WTC11 (cell line): ENCODE data around the gene S1PR1. TPM values are rescaled to one million over a fixed set of nuclear protein-coding genes. Genes with fewer than 3 reads are reported as not detected.

ENCODE experiments used
- ATAC-seq: fragments of 200-7000 bp; cut with Tn5 transposase; 2 replicates; pipeline ENCODE4 v1.10.0; 2021; ENCODE audit warnings: mild to moderate bottlenecking, moderate library complexity
- CTCF ChIA-PET: fragments of 300-600 bp; sonication (Branson Sonifier 250); formaldehyde crosslinking; loops from one replicate; lab custom pipeline; 2021; ENCODE audit warnings: antibody characterized with exemption; lab: Charles Lee
- POLR2A ChIA-PET: fragments of 350-600 bp; sonication (Branson Sonifier 250); formaldehyde crosslinking; loops from one replicate; lab custom pipeline; 2021; ENCODE audit warnings: antibody characterized with exemption; lab: Charles Lee
- DNase-seq: peaks from one replicate; pipeline ENCODE4 v3.0.0; 2021; ENCODE audit warnings: low spot score
- H3K27ac Mint-ChIP-seq: 2 replicates; pipeline ENCODE4 v1.8.0; 2021; ENCODE audit warnings: mixed read lengths
- H3K27me3 Mint-ChIP-seq: 2 replicates; pipeline ENCODE4 v1.8.0; 2021; ENCODE audit warnings: low read depth, mild to moderate bottlenecking, moderate library complexity, mixed read lengths
- H3K36me3 Mint-ChIP-seq: 2 replicates; pipeline ENCODE4 v1.8.0; 2021; ENCODE audit warnings: mixed read lengths
- H3K4me1 Mint-ChIP-seq: 2 replicates; pipeline ENCODE4 v1.8.0; 2022; ENCODE audit warnings: mixed read lengths
- H3K4me3 Mint-ChIP-seq: 2 replicates; pipeline ENCODE4 v1.8.0; 2021; ENCODE audit warnings: mild to moderate bottlenecking, moderate library complexity, mixed read lengths
- H3K9me3 Mint-ChIP-seq: 2 replicates; pipeline ENCODE4 v1.8.0; 2021; ENCODE audit warnings: mixed read lengths
- CBFB ChIP-seq: sonication (generic); formaldehyde crosslinking; IDR thresholded peaks from 2 replicates; pipeline ENCODE4 v1.8.1; 2022; ENCODE audit warnings: mild to moderate bottlenecking, low read depth, missing genetic modification reagents
- ETV6 ChIP-seq: sonication (generic); formaldehyde crosslinking; IDR thresholded peaks from 2 replicates; pipeline ENCODE4 v1.8.1; 2022; ENCODE audit warnings: mild to moderate bottlenecking, missing genetic modification reagents
- GABPB1 ChIP-seq: sonication (generic); formaldehyde crosslinking; IDR thresholded peaks from 2 replicates; pipeline ENCODE4 v1.8.1; 2023; ENCODE audit warnings: mild to moderate bottlenecking, missing genetic modification reagents
- KAT7 ChIP-seq: sonication (generic); formaldehyde crosslinking; IDR thresholded peaks from 2 replicates; pipeline ENCODE4 v1.8.1; 2023; ENCODE audit warnings: missing genetic modification reagents, mild to moderate bottlenecking, borderline replicate concordance
- NR3C1 ChIP-seq: sonication (generic); formaldehyde crosslinking; conservative IDR thresholded peaks from 2 replicates; pipeline ENCODE4 v1.8.1; 2023; ENCODE audit warnings: low read depth, mild to moderate bottlenecking, missing genetic modification reagents
- OVOL2 ChIP-seq: fragments of 250-450 bp; sonication (Bioruptor Pico); IDR thresholded peaks from 2 replicates; pipeline ENCODE4 v1.9.0; 2021; ENCODE audit warnings: mild to moderate bottlenecking, borderline replicate concordance
- SP1 ChIP-seq: sonication (generic); formaldehyde crosslinking; conservative IDR thresholded peaks from 2 replicates; pipeline ENCODE4 v1.8.1; 2022; ENCODE audit warnings: missing genetic modification reagents
- TEAD4 ChIP-seq: sonication (generic); formaldehyde crosslinking; IDR thresholded peaks from 2 replicates; pipeline ENCODE4 v1.8.0; 2022; ENCODE audit warnings: mild to moderate bottlenecking, missing genetic modification reagents
- ZNF416 ChIP-seq: fragments of 250-450 bp; sonication (Bioruptor Pico); IDR thresholded peaks from 2 replicates; pipeline ENCODE4 v1.9.0; 2021; ENCODE audit warnings: mild to moderate bottlenecking, inconsistent platforms
- ZNF671 ChIP-seq: fragments of 250-450 bp; sonication (Bioruptor Pico); IDR thresholded peaks from 2 replicates; pipeline ENCODE4 v1.8.0; 2021; ENCODE audit warnings: mild to moderate bottlenecking
- total RNA-seq: library from RNA; stranded (reverse); gene quantifications from 3 replicates; pipeline ENCODE4 v1.2.3, GENCODE V29; 2021
- TF ChIP-seq, protein P1 (sequence below): sonication (generic); formaldehyde crosslinking; IDR thresholded peaks from 2 replicates; pipeline ENCODE4 v1.8.1; 2022; ENCODE audit warnings: mild to moderate bottlenecking, moderate library complexity, missing genetic modification reagents
- TF ChIP-seq, protein P2 (sequence below): sonication (generic); formaldehyde crosslinking; conservative IDR thresholded peaks from 2 replicates; pipeline ENCODE4 v1.8.1; 2023; ENCODE audit warnings: mild to moderate bottlenecking, low read depth, missing genetic modification reagents, moderate library complexity
- TF ChIP-seq, protein P3 (sequence below): fragments of 250-450 bp; sonication (Bioruptor Pico); IDR thresholded peaks from 2 replicates; pipeline ENCODE4 v1.9.0; 2021; ENCODE audit warnings: moderate library complexity, mild to moderate bottlenecking, inconsistent platforms, borderline replicate concordance
- TF ChIP-seq, protein P4 (sequence below): sonication (generic); formaldehyde crosslinking; IDR thresholded peaks from 2 replicates; pipeline ENCODE4 v1.8.1; 2023; ENCODE audit warnings: mild to moderate bottlenecking, missing genetic modification reagents, moderate library complexity
- TF ChIP-seq, protein P5 (sequence below): fragments of 200-600 bp; IDR thresholded peaks from 2 replicates; pipeline ENCODE4 v1.8.0; 2022; ENCODE audit warnings: antibody characterized with exemption
- TF ChIP-seq, protein P6 (sequence below): fragments of 250-450 bp; sonication (Bioruptor Pico); IDR thresholded peaks from 2 replicates; pipeline ENCODE4 v1.9.0; 2021; ENCODE audit warnings: mild to moderate bottlenecking
- TF ChIP-seq, protein P7 (sequence below): fragments of 250-450 bp; sonication (Bioruptor Pico); conservative IDR thresholded peaks from 2 replicates; pipeline ENCODE4 v1.9.0; 2021; ENCODE audit warnings: mild to moderate bottlenecking
- TF ChIP-seq, protein P8 (sequence below): fragments of 250-450 bp; sonication (Bioruptor Pico); IDR thresholded peaks from 2 replicates; pipeline ENCODE4 v1.8.0; 2021; ENCODE audit warnings: mild to moderate bottlenecking

S1PR1 gene
- total RNA-seq, 1 experiment from 2014 or later = 3.2 TPM

DNA sequence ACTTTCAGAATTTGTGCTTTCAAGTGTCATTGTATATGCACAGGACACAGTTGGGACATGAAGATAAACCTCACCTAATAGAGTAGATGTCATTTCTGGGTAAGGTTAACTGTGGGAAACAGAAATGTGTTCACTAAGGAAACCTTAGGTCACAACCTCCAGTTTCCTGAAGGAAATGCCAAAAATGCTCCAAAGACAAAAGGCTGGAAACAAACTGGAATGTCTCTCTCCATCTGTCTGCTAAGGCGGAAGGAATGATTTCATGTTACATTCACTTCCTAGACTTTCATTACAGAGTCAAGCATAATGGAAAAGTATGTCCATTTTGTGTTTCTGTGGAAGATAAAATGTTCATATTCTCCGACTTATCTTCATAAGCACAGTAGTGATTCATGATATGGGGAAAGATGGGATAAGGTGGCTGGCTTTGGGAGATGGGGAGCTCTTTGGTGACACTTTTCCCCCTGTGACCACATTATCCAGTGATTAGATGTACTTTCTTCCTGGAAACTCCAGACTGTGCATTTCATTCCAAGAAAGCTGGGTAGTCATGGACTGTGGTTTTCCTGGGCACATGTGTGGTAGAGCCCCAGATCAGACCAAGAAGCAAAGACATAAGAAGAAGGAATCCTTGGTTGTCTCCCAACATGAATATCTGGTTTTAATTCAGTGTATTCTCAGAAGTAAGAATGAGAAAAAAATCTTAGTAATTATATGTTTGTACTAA, 5.7 kb downstream of the S1PR1 start:
- H3K4me3 Mint-ChIP-seq = no peak overlapping the region
- no peak overlapping the region for H3K27ac Mint-ChIP-seq
- TF ChIP-seq, protein P1, sequence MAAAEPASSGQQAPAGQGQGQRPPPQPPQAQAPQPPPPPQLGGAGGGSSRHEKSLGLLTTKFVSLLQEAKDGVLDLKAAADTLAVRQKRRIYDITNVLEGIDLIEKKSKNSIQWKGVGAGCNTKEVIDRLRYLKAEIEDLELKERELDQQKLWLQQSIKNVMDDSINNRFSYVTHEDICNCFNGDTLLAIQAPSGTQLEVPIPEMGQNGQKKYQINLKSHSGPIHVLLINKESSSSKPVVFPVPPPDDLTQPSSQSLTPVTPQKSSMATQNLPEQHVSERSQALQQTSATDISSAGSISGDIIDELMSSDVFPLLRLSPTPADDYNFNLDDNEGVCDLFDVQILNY = no peak
- TF ChIP-seq GABPB1 (CRISPR knock-in tag) = no peak
- no peak for TF ChIP-seq ZNF416 (CRISPR knock-in tag)
- H3K36me3 Mint-ChIP-seq = peaks cover 9% of the 10 kb centered on the region
- ATAC-seq (no peak), DNase-seq (no peak)
- H3K4me1 Mint-ChIP-seq = peaks cover 13% of the 10 kb centered on the region
- CTCF ChIA-PET = no interaction called here
- H3K27me3 Mint-ChIP-seq = peaks cover 11% of the 10 kb centered on the region
- POLR2A ChIA-PET = no interaction called here
- no peaks in the 10 kb centered on the region for H3K9me3 Mint-ChIP-seq

DNA sequence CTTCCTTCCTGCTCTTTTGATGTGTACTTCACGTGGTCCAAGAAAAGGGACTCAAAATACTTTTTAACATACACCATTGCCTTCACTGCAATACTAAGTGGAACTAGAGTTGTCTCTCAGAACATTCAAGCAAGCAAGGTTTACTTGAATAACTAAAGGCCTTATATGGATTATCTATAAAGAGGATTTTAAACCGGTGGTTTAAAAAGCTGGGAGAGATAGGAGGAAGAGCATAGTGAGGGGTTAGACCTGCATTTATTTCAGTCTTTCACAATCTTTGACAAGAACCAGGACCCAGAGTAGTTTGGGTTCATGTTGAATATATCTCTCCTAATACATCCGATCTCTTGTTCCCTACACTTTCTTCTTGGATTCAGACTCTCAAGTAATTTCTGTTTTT, 6.9 kb downstream of the S1PR1 start:
- H3K36me3 Mint-ChIP-seq = peaks cover 9% of the 10 kb centered on the region
- no peak for DNase-seq
- H3K4me1 Mint-ChIP-seq = peaks cover 5% of the 10 kb centered on the region; the same call in 1 of the 2 replicates
- H3K4me3 Mint-ChIP-seq = no peak overlapping the region
- no peak for ATAC-seq
- H3K27ac Mint-ChIP-seq = no peak overlapping the region
- POLR2A ChIA-PET = no interaction called here
- TF ChIP-seq, protein P2, sequence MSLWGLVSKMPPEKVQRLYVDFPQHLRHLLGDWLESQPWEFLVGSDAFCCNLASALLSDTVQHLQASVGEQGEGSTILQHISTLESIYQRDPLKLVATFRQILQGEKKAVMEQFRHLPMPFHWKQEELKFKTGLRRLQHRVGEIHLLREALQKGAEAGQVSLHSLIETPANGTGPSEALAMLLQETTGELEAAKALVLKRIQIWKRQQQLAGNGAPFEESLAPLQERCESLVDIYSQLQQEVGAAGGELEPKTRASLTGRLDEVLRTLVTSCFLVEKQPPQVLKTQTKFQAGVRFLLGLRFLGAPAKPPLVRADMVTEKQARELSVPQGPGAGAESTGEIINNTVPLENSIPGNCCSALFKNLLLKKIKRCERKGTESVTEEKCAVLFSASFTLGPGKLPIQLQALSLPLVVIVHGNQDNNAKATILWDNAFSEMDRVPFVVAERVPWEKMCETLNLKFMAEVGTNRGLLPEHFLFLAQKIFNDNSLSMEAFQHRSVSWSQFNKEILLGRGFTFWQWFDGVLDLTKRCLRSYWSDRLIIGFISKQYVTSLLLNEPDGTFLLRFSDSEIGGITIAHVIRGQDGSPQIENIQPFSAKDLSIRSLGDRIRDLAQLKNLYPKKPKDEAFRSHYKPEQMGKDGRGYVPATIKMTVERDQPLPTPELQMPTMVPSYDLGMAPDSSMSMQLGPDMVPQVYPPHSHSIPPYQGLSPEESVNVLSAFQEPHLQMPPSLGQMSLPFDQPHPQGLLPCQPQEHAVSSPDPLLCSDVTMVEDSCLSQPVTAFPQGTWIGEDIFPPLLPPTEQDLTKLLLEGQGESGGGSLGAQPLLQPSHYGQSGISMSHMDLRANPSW = no peak
- TF ChIP-seq, protein P3, sequence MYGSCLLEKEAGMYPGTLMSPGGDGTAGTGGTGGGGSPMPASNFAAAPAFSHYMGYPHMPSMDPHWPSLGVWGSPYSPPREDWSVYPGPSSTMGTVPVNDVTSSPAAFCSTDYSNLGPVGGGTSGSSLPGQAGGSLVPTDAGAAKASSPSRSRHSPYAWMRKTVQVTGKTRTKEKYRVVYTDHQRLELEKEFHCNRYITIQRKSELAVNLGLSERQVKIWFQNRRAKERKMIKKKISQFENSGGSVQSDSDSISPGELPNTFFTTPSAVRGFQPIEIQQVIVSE (CRISPR knock-in tag) = no peak
- TF ChIP-seq, protein P4, sequence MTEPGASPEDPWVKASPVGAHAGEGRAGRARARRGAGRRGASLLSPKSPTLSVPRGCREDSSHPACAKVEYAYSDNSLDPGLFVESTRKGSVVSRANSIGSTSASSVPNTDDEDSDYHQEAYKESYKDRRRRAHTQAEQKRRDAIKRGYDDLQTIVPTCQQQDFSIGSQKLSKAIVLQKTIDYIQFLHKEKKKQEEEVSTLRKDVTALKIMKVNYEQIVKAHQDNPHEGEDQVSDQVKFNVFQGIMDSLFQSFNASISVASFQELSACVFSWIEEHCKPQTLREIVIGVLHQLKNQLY (CRISPR knock-in tag) = no peak
- TF ChIP-seq NR3C1 (CRISPR knock-in tag) = no peak
- TF ChIP-seq OVOL2 = no peak
- no peak for TF ChIP-seq KAT7 (CRISPR knock-in tag)
- TF ChIP-seq, protein P5, sequence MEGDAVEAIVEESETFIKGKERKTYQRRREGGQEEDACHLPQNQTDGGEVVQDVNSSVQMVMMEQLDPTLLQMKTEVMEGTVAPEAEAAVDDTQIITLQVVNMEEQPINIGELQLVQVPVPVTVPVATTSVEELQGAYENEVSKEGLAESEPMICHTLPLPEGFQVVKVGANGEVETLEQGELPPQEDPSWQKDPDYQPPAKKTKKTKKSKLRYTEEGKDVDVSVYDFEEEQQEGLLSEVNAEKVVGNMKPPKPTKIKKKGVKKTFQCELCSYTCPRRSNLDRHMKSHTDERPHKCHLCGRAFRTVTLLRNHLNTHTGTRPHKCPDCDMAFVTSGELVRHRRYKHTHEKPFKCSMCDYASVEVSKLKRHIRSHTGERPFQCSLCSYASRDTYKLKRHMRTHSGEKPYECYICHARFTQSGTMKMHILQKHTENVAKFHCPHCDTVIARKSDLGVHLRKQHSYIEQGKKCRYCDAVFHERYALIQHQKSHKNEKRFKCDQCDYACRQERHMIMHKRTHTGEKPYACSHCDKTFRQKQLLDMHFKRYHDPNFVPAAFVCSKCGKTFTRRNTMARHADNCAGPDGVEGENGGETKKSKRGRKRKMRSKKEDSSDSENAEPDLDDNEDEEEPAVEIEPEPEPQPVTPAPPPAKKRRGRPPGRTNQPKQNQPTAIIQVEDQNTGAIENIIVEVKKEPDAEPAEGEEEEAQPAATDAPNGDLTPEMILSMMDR = no peak
- TF ChIP-seq, protein P6, sequence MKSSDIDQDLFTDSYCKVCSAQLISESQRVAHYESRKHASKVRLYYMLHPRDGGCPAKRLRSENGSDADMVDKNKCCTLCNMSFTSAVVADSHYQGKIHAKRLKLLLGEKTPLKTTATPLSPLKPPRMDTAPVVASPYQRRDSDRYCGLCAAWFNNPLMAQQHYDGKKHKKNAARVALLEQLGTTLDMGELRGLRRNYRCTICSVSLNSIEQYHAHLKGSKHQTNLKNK (CRISPR knock-in tag) = no peak
- TF ChIP-seq, protein P7, sequence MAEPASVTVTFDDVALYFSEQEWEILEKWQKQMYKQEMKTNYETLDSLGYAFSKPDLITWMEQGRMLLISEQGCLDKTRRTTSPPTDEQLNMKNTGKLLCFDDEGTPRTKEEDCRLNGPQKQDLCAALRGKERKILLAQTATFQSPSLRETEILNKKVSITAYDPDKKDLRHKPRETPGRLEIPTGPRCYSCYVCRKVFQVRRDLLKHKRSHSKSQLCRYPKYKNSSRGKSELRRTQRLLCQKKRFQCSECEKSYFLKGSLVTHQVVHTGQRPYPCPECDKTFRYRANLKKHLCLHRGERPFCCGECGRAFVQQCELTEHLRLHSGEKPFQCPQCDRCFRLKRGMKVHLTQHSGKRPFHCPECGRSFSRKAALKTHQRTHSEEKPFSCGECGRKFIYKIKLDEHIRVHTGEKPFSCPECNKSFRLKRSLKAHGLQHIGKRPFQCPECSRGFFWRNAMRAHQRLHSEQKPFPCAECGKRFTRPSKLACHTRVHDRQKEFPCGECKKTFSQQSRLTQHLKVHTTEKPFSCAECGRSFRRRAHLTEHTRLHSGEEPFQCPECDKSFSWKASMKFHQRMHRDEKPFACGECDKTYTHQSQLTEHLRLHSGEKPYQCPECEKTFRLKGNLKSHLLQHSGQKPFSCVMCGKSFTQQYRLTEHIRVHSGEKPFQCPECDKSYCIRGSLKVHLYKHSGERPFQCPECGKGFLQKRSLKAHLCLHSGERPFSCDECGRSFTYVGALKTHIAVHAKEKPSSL (CRISPR knock-in tag) = no peak
- TF ChIP-seq ETV6 (CRISPR knock-in tag) = no peak
- no peak for TF ChIP-seq ZNF671 (CRISPR knock-in tag)
- TF ChIP-seq CBFB (CRISPR knock-in tag) = no peak
- TF ChIP-seq TEAD4 (CRISPR knock-in tag) = no peak
- TF ChIP-seq, protein P8, sequence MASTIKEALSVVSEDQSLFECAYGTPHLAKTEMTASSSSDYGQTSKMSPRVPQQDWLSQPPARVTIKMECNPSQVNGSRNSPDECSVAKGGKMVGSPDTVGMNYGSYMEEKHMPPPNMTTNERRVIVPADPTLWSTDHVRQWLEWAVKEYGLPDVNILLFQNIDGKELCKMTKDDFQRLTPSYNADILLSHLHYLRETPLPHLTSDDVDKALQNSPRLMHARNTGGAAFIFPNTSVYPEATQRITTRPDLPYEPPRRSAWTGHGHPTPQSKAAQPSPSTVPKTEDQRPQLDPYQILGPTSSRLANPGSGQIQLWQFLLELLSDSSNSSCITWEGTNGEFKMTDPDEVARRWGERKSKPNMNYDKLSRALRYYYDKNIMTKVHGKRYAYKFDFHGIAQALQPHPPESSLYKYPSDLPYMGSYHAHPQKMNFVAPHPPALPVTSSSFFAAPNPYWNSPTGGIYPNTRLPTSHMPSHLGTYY (CRISPR knock-in tag) = no peak
- TF ChIP-seq, protein P1 = no peak
- no peak for TF ChIP-seq SP1 (CRISPR knock-in tag)
- TF ChIP-seq, all 79 proteins: peak for 0
- Mint-ChIP-seq H3K9me3 (no peaks in the 10 kb centered on the region), H3K27me3 (no peaks in the 10 kb centered on the region; the same call in 1 of the 2 replicates)
- CTCF ChIA-PET = interaction anchor here (1.2 kb wide), 1 partner anchor 45 kb away, joined by 5 read pairs; no protein-coding TSS in a partner anchor
